Epithelial cell of umbilical artery (primary cell): Measurements from ENCODE around the gene UMAD1. TPM values are rescaled to one million over a fixed set of nuclear protein-coding genes. Genes with fewer than 3 reads are reported as not detected.

Experiments
- total RNA-seq: library from RNA; depleted of rRNA; stranded (reverse); fragments of >200 nt; gene quantifications from 2 replicates; pipeline ENCODE4 v1.2.3, GENCODE V29; 2014

UMAD1 gene
- 4.9 and 13.8 TPM in 2 replicates for total RNA-seq

GRCh38 chr7:7640221-7641128 is at the start of gene UMAD1:
Gene UMAD1, plus strand, starts transcription at chr7:7640752. Its CDS starts 32,620 bp downstream, at chr7:7673372.

GRCh38 chr7:7718492-7718891 is 77.9 kb downstream of the UMAD1 start, which contains the start of gene RPA3:
Gene RPA3, minus strand, starts transcription at chr7:7718607. Its CDS starts 78,189 bp downstream, at chr7:7640418.

Other genes starting within 250 kb of the UMAD1 start
- not detected in 2 replicates for gene COL28A1, start 104.9 kb upstream of the UMAD1 start, total RNA-seq
- gene MIOS, start 73.9 kb upstream of the UMAD1 start, total RNA-seq: 28.6 and 50.5 TPM in 2 replicates
- gene RPA3, start 77.9 kb downstream of the UMAD1 start, total RNA-seq: 40.0 and 48.2 TPM in 2 replicates